Gastroesophageal sphincter (tissue), 4 donors: ENCODE results near the gene DGKE. TPM values are rescaled to one million over a fixed set of nuclear protein-coding genes. Genes with fewer than 3 reads are reported as not detected.

ENCODE experiments used
- ATAC-seq: fragments of 150-250 bp; one replicate; pipeline ENCODE4 v1.9.1; 2016; ENCODE audit warnings: mild to moderate bottlenecking, moderate library complexity
- H3K27ac ChIP-seq, 4 donors: fragments of 200-600 bp; sonication (generic) in 3 of 4; 1 replicate in 3 of 4; 2 replicates in 1 of 4; pipeline ENCODE4 v1.5.1; 2016 to 2019
- H3K27me3 ChIP-seq: fragments of 200-600 bp; sonication (generic); one replicate; pipeline ENCODE4 v1.5.1; 2019
- H3K36me3 ChIP-seq, 2 donors: fragments of 200-600 bp; sonication (generic); one replicate each; pipeline ENCODE4 v1.5.1; 2019; ENCODE audit warnings: control low read depth in 1 of 2
- H3K4me1 ChIP-seq, 3 donors: fragments of 200-600 bp; sonication (generic); 1 replicate in 2 of 3; 2 replicates in 1 of 3; pipeline ENCODE4 v1.5.1; 2016 to 2019; ENCODE audit warnings: control low read depth in 2 of 3
- H3K4me3 ChIP-seq, 2 donors: fragments of 200-600 bp; sonication (generic); one replicate each; pipeline ENCODE4 v1.5.1; 2019; ENCODE audit warnings: mild to moderate bottlenecking in 1 of 2, moderate library complexity in 1 of 2
- H3K9me3 ChIP-seq, 3 donors: fragments of 200-600 bp; sonication (generic); one replicate each; pipeline ENCODE4 v1.5.1; 2017 to 2019; ENCODE audit warnings: control low read depth in 2 of 3
- EP300 ChIP-seq: sonication (generic); formaldehyde crosslinking; IDR thresholded peaks from one replicate; pipeline ENCODE4 v1.6.1; 2017; ENCODE audit warnings: antibody characterized with exemption, mild to moderate bottlenecking
- POLR2A ChIP-seq, 2 donors: fragments of 450-650 bp; IDR thresholded peaks; one replicate each; pipeline ENCODE4 v1.6.1; 2017; ENCODE audit warnings: antibody characterized with exemption in 2 of 2, mild to moderate bottlenecking in 2 of 2, moderate library complexity in 1 of 2
- POLR2AphosphoS5 ChIP-seq: sonication (generic); formaldehyde crosslinking; IDR thresholded peaks from one replicate; pipeline ENCODE4 v1.6.1; 2017; ENCODE audit warnings: antibody characterized with exemption
- WGBS, 2 donors: methylation state at CpG; one replicate each; pipeline ENCODE4 v1.1.5; 2018; ENCODE audit warnings: low coverage in 1 of 2; 5-methylcytosine and 5-hydroxymethylcytosine counted together
- total RNA-seq, 4 donors: library from RNA; depleted of rRNA; stranded (reverse); fragments of >200 nt; gene quantifications; one replicate each; pipeline ENCODE4 v1.1.0, GENCODE V29; 2016
- TF ChIP-seq, protein P1 (sequence below), 4 experiments: fragments of 200-600 bp in 2 of 4; fragments of 450-650 bp in 2 of 4; sonication (generic) in 1 of 4; IDR thresholded peaks; one replicate each; pipeline ENCODE4 v1.5.1; 2017 to 2019; ENCODE audit warnings: antibody characterized with exemption in 4 of 4, mild to moderate bottlenecking in 2 of 4, moderate library complexity in 2 of 4

DGKE gene
- total RNA-seq, 4 donors from 2014 or later: 8.4 to 12.5 (median 9.7) TPM

DNA sequence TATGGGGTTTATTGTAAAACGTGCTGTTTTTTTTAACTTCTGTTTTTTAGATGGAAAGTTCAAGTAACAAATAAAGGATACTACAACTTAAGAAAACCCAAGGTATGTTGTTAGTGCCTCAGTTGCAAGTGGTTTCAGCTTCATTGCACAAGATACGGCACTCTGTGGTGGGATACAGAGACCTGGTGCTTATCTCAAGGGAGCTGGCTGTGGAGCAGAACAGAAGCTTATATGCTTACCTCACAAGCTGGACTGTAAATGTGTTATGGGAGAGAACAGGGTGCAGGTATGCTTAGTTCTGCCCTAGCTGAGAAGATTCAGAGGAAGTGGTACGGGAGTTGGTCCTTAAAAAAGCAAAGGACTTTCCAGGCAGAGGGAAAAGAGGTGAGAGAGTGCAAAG, 15.2 kb downstream of the DGKE start:
- WGBS, 2 donors: 68 to 94% methylated on average over 2 to 3 of the region's 3 CpGs
- H3K27me3 ChIP-seq: no peaks in the 10 kb centered on the region
- peaks cover 0 to 53% of the 10 kb centered on the region in 2 donors for H3K36me3 ChIP-seq
- no peak overlapping the region for H3K4me3 ChIP-seq
- no peaks in the 10 kb centered on the region for H3K9me3 ChIP-seq
- TF ChIP-seq POLR2A (IDR thresholded peaks at IDR 0.05) (no peak), POLR2AphosphoS5 (no peak)
- TF ChIP-seq, protein P1, sequence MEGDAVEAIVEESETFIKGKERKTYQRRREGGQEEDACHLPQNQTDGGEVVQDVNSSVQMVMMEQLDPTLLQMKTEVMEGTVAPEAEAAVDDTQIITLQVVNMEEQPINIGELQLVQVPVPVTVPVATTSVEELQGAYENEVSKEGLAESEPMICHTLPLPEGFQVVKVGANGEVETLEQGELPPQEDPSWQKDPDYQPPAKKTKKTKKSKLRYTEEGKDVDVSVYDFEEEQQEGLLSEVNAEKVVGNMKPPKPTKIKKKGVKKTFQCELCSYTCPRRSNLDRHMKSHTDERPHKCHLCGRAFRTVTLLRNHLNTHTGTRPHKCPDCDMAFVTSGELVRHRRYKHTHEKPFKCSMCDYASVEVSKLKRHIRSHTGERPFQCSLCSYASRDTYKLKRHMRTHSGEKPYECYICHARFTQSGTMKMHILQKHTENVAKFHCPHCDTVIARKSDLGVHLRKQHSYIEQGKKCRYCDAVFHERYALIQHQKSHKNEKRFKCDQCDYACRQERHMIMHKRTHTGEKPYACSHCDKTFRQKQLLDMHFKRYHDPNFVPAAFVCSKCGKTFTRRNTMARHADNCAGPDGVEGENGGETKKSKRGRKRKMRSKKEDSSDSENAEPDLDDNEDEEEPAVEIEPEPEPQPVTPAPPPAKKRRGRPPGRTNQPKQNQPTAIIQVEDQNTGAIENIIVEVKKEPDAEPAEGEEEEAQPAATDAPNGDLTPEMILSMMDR (IDR thresholded peaks at IDR 0.05): no peak
- no peaks in the 10 kb centered on the region for H3K4me1 ChIP-seq
- ATAC-seq: no peak
- no peak overlapping the region for H3K27ac ChIP-seq

GRCh38 chr17:56850591-56850990, 16.6 kb downstream of the DGKE start:
- H3K4me3 ChIP-seq: no peak overlapping the region
- TF ChIP-seq EP300: no peak
- TF ChIP-seq POLR2A (IDR thresholded peaks at IDR 0.05): no peak
- TF ChIP-seq, protein P1 (IDR thresholded peaks at IDR 0.05): no peak
- TF ChIP-seq POLR2AphosphoS5: no peak
- H3K36me3 ChIP-seq: peaks cover 0 to 63% of the 10 kb centered on the region in 2 donors
- H3K27me3 ChIP-seq: no peaks in the 10 kb centered on the region
- WGBS, 2 donors: 89 to 100% methylated on average over 1 to 2 of the region's 2 CpGs
- ATAC-seq: no peak
- H3K9me3 ChIP-seq: no peaks in the 10 kb centered on the region
- H3K27ac ChIP-seq: no peak overlapping the region
- H3K4me1 ChIP-seq: no peaks in the 10 kb centered on the region

DNA sequence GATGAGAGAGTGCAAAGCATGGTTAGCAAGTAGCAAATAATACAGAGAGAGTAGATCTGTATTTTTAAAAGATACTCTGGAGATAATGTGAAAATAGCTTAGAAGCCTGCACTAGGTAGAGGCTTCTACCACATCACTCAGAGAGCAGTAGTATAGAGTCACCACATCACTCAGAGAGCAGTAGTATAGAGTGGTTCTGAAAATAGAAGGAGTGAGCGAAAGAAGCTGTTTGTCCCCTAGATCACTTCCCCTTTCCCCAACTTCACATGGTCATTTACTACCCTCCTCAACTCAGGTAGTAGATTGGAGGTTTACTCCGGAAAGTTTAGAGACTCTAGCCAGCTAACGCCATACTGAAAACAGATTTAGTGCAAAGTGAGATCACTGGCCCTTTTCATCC, 17.1 kb downstream of the DGKE start:
- no peak for ATAC-seq

DNA sequence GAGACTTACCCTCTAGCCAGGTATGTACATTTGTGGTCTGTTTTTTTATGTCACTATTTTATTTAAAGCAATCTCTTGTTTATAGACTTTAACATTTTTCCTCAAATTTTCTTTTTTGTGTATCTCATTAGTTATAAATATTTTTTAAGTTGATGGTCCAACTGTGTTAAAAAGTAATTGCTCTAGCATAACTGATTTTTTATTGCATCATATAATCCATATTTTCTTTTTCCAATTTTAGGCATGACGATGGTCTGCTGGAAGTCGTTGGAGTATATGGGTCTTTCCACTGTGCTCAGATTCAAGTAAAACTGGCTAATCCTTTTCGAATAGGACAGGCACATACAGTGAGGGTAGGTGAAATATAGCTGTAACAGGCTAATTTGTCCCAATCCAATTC, 27.9 kb downstream of the DGKE start:
- peaks cover 0 to 75% of the 10 kb centered on the region in 2 donors for H3K36me3 ChIP-seq
- TF ChIP-seq EP300: no peak
- TF ChIP-seq, protein P1 (IDR thresholded peaks at IDR 0.05): no peak
- no peak for TF ChIP-seq POLR2A (IDR thresholded peaks at IDR 0.05)
- TF ChIP-seq POLR2AphosphoS5: no peak
- no peak overlapping the region for H3K27ac ChIP-seq
- WGBS, 2 donors: 90 to 96% methylated on average over 3 of the region's 3 CpGs
- no peaks in the 10 kb centered on the region for H3K4me1 ChIP-seq
- no peaks in the 10 kb centered on the region for H3K9me3 ChIP-seq
- H3K4me3 ChIP-seq: no peak overlapping the region
- ATAC-seq: no peak
- H3K27me3 ChIP-seq: no peaks in the 10 kb centered on the region

More for the DNA sequence above, 17.1 kb downstream of the DGKE start:
- no peak overlapping the region for H3K4me3 ChIP-seq
- WGBS, 2 donors: 76 to 100% methylated on average over 2 to 3 of the region's 3 CpGs
- H3K27me3 ChIP-seq: no peaks in the 10 kb centered on the region
- no peaks in the 10 kb centered on the region for H3K9me3 ChIP-seq
- TF ChIP-seq, protein P1 (IDR thresholded peaks at IDR 0.05): no peak
- TF ChIP-seq POLR2A (IDR thresholded peaks at IDR 0.05): no peak
- no peak for TF ChIP-seq POLR2AphosphoS5
- no peak for TF ChIP-seq EP300
- H3K36me3 ChIP-seq: peaks cover 0 to 64% of the 10 kb centered on the region in 2 donors
- no peak overlapping the region for H3K27ac ChIP-seq
- H3K4me1 ChIP-seq: no peaks in the 10 kb centered on the region

DNA sequence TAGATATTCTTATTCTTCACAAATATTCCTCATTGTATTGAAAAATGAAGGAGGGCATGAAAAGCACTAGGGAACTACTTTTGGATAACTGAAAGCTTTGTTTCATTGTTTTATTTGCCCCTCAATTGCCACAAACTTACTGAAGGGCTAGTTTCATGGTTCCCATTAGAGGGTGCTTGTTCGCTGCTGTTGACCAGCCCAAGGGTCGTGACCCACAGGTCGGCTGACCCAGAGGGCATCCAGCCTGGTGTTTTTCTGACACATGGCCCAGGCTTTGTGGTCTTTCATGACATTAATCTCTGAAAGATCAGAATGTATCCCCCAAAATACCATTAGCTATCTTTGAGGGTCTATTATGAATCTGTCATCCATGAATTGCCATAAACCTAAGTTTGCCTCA, 30.0 kb downstream of the DGKE start:
- Histone ChIP-seq H3K4me1 (no peaks in the 10 kb centered on the region), H3K9me3 (no peaks in the 10 kb centered on the region), H3K27ac (no peak overlapping the region), H3K4me3 (no peak overlapping the region), H3K27me3 (no peaks in the 10 kb centered on the region), H3K36me3 (peaks cover 0 to 54% of the 10 kb centered on the region in 2 donors)
- WGBS, 2 donors: 70 to 78% methylated on average over 3 of the region's 3 CpGs
- TF ChIP-seq EP300 (no peak), POLR2A (IDR thresholded peaks at IDR 0.05) (no peak), POLR2AphosphoS5 (no peak)
- TF ChIP-seq, protein P1 (IDR thresholded peaks at IDR 0.05): no peak
- no peak for ATAC-seq
